ENCODE measurements around the gene BCAP29.
"Not testable (repeated sequence)": the region's sequence is repeated elsewhere in the genome, so short reads cannot be mapped to it uniquely, and the experiment has no call there.

Gene BCAP29, protein sequence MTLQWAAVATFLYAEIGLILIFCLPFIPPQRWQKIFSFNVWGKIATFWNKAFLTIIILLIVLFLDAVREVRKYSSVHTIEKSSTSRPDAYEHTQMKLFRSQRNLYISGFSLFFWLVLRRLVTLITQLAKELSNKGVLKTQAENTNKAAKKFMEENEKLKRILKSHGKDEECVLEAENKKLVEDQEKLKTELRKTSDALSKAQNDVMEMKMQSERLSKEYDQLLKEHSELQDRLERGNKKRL

DNA sequence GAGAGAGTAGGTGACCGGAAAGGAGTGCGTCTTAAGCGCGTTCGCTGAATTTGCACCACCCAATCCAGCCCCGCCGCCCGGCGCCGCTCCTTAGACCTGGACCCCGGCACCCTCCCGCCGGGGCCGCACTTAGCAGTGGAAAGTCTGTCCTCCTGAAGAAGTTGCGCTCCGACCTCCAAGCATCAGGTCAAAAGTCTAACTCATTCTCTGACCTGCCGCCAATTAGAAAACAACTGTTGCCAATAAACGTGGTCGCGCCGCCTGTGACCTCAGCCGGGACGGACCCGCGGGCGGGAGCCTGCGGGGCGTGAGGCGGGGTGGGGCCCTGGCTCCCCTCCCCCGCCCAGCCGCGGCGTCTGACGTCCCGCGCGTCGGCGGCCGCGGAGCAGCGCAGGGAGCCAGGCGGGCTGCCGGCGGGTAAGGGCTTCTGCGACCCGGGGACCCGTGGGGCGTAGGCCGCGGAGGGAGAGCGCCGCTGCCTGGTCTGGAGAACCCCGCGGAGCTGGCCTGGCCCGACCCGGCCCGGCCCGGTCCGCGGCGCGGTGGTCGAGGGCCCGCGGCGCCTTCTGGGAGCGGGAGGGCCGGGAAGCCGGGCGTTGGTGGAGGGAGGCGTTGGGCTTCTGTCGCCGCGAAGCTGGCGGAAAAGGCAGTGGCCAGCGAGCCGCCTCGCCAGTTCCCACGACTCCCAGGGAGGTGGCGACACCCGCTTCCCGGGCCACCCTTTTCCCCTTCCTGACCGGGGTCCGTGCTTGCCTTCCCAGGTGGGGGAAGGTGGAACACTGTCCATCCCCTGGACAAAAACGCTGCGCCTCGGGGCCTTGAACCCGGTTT is at the start of gene BCAP29:
Gene BCAP29, plus strand, starts transcription at position 362 of the 831 bp plus-strand sequence. CDS start 527 bp downstream, outside the sequence.
- H3K27ac ChIP-seq (ENCODE audit: low read depth, low read length), result peak within 1 kb of the TSS; percentile 89

DNA sequence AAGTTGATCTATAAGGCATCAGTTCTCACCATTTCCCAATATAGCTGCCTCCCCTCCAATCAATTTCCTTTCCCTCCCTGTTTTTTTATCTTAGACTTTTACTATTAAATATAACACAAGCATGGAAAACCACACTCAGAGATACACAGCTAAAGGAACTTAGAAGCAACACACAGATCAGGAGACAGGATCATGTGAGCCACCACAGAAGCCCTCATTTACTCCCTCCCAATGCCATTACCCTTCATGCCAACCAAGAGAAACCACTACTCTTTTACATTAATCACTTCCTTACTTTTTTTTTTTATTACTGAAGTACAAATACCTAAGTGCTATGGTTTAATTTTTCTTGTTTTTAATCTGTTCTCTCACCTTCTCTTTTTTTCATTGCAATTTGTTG is 49.3 kb upstream of the BCAP29 start:
- peaks cover 9% of the 10 kb centered on the region; the same call in 1 of the 2 replicates for H3K4me1 ChIP-seq (ENCODE audit: control insufficient read depth, insufficient read depth, low read length)
- no peak overlapping the region for H3K4me3 ChIP-seq (ENCODE audit: low read depth, low read length)
- no peaks in the 10 kb centered on the region for H3K27me3 ChIP-seq (ENCODE audit: control insufficient read depth, insufficient read depth, low read length)
- no peaks in the 10 kb centered on the region for H3K9me3 ChIP-seq (ENCODE audit: control insufficient read depth, insufficient read depth, low read length)
- no peak overlapping the region for H3K9ac ChIP-seq (ENCODE audit: low read depth, low read length)
- no peak overlapping the region for H3K27ac ChIP-seq (ENCODE audit: low read depth, low read length)
- peaks cover 13% of the 10 kb centered on the region for H3K36me3 ChIP-seq (ENCODE audit: control insufficient read depth, insufficient read depth, low read length)

More for the DNA sequence above, at the start of gene BCAP29:
- Histone ChIP-seq H3K9me3 (ENCODE audit: control insufficient read depth, insufficient read depth, low read length) (no peaks in the 10 kb centered on the region), H3K36me3 (ENCODE audit: control insufficient read depth, insufficient read depth, low read length) (peaks cover 23% of the 10 kb centered on the region), H3K27me3 (ENCODE audit: control insufficient read depth, insufficient read depth, low read length) (no peaks in the 10 kb centered on the region; the same call in 1 of the 2 replicates), H3K4me1 (ENCODE audit: control insufficient read depth, insufficient read depth, low read length) (0 out of 2 replicates have a peak, but pooled peaks cover 3% of the 10 kb centered on the region), H3K9ac (ENCODE audit: low read depth, low read length) (peak within 1 kb of the TSS; percentile 87), H3K4me3 (ENCODE audit: low read depth, low read length) (peak within 1 kb of the TSS; percentile 100)

DNA sequence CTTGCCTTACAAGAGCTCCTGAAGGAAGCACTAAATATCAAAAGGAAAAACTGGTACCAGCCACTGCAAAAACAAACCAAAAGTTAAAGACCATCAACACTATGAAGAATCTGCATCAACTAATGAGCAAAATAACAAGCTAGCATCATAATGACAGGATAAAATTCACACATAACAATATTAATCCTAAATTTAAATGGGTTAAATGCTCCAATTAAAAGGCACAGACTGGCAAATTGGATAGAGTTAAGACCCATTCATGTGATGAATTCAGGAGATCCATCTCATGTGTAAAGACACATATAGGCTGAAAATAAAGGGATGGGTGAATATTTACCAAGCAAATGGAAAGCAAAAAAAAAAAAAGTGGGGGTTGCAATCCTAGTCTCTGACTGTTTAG is 45.9 kb upstream of the BCAP29 start:
- H3K27ac ChIP-seq (ENCODE audit: low read depth, low read length), result no peak overlapping the region
- H3K4me3 ChIP-seq (ENCODE audit: low read depth, low read length), result no peak overlapping the region
- no peak overlapping the region for H3K9ac ChIP-seq (ENCODE audit: low read depth, low read length)
- H3K36me3 ChIP-seq (ENCODE audit: control insufficient read depth, insufficient read depth, low read length), result 0 out of 2 replicates have a peak, but pooled peaks cover under 1% of the 10 kb centered on the region
- peaks cover 12% of the 10 kb centered on the region for H3K4me1 ChIP-seq (ENCODE audit: control insufficient read depth, insufficient read depth, low read length)
- no peaks in the 10 kb centered on the region for H3K27me3 ChIP-seq (ENCODE audit: control insufficient read depth, insufficient read depth, low read length)
- H3K9me3 ChIP-seq (ENCODE audit: control insufficient read depth, insufficient read depth, low read length), result no peaks in the 10 kb centered on the region

DNA sequence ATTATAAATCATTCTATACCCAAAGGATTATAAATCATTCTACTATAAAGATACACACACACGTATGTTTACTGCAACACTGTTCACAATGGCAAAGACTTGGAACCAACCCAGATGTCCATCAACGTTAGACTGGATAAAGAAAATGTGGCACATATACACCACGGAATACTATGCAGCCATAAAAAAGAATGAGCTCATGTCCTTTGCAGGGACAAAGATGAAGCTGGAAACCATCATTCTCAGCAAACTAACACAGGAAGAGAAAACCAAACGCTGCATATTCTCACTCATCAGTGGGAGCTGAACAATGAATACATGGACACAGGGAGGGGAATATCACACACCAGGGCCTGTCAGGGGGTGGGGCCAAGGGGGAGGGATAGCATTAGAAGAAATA is 42.8 kb upstream of the BCAP29 start:
- H3K9ac ChIP-seq (ENCODE audit: low read depth, low read length); H3K36me3 ChIP-seq (ENCODE audit: control insufficient read depth, insufficient read depth, low read length); H3K27me3 ChIP-seq (ENCODE audit: control insufficient read depth, insufficient read depth, low read length); H3K27ac ChIP-seq (ENCODE audit: low read depth, low read length); H3K9me3 ChIP-seq (ENCODE audit: control insufficient read depth, insufficient read depth, low read length); H3K4me3 ChIP-seq (ENCODE audit: low read depth, low read length): not testable (repeated sequence)
- peaks cover 11% of the 10 kb centered on the region for H3K4me1 ChIP-seq (ENCODE audit: control insufficient read depth, insufficient read depth, low read length)

DNA sequence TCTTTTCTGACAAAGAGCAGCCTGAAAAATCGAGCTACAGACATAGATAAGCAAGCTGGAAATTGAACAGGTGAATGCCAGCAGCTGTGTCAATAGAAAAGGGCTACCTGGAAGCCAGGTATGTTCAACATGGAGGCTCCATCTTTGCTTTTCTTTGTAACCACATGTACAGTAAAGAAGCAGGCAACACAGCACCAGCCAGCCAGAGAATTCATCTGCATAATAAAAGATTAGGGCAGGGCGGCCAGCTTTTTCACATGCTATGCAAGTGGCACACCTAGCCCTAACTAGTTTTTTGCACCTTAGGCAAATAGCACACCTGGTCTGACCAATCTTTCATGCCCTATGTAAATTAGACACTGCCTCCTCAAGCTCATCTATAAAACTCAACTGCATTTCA is 42.0 kb upstream of the BCAP29 start:
- 0 out of 2 replicates have a peak, but pooled peaks cover 9% of the 10 kb centered on the region for H3K36me3 ChIP-seq (ENCODE audit: control insufficient read depth, insufficient read depth, low read length)
- H3K9me3 ChIP-seq (ENCODE audit: control insufficient read depth, insufficient read depth, low read length), result no peaks in the 10 kb centered on the region
- no peak overlapping the region for H3K27ac ChIP-seq (ENCODE audit: low read depth, low read length)
- H3K4me3 ChIP-seq (ENCODE audit: low read depth, low read length), result no peak overlapping the region
- no peak overlapping the region for H3K9ac ChIP-seq (ENCODE audit: low read depth, low read length)
- peaks cover 11% of the 10 kb centered on the region for H3K4me1 ChIP-seq (ENCODE audit: control insufficient read depth, insufficient read depth, low read length)
- H3K27me3 ChIP-seq (ENCODE audit: control insufficient read depth, insufficient read depth, low read length), result no peaks in the 10 kb centered on the region

DNA sequence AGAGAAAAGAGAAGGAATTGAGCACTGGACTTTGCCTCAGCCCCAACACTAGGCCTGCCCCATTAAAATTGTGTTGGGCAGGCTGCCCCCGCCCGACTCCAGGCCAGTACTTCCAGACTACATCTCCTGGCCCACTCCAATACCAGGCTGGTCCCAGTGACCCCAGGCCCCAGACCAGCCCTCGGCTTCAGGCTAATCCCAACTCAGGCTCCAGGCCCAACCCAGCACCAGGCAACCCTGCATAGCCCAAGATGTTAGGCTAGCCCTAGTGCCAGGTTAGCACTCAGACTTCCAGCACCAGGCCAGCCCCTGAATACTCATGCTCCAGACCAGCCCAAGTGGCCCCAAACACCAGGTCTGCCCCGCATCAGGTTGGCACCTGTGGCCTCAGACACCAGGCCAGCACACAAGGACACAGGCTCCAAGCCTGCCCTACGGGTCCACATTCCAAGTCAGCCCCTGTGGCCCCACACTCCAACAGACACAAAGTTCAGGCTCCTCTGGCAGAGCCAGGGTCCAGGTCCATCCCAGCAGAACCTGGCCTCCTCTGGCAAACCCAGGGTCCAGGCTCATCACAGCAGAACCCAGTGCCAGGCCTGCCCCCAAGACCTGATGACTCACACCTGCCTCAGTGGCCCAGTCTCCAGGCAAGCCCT is 36.6 kb upstream of the BCAP29 start:
- H3K9me3 ChIP-seq (ENCODE audit: control insufficient read depth, insufficient read depth, low read length), result no peaks in the 10 kb centered on the region
- no peak overlapping the region for H3K27ac ChIP-seq (ENCODE audit: low read depth, low read length)
- no peaks in the 10 kb centered on the region for H3K27me3 ChIP-seq (ENCODE audit: control insufficient read depth, insufficient read depth, low read length)
- H3K36me3 ChIP-seq (ENCODE audit: control insufficient read depth, insufficient read depth, low read length), result peaks cover 37% of the 10 kb centered on the region
- no peak overlapping the region for H3K4me3 ChIP-seq (ENCODE audit: low read depth, low read length)
- no peak overlapping the region for H3K9ac ChIP-seq (ENCODE audit: low read depth, low read length)
- H3K4me1 ChIP-seq (ENCODE audit: control insufficient read depth, insufficient read depth, low read length), result peaks cover 3% of the 10 kb centered on the region

DNA sequence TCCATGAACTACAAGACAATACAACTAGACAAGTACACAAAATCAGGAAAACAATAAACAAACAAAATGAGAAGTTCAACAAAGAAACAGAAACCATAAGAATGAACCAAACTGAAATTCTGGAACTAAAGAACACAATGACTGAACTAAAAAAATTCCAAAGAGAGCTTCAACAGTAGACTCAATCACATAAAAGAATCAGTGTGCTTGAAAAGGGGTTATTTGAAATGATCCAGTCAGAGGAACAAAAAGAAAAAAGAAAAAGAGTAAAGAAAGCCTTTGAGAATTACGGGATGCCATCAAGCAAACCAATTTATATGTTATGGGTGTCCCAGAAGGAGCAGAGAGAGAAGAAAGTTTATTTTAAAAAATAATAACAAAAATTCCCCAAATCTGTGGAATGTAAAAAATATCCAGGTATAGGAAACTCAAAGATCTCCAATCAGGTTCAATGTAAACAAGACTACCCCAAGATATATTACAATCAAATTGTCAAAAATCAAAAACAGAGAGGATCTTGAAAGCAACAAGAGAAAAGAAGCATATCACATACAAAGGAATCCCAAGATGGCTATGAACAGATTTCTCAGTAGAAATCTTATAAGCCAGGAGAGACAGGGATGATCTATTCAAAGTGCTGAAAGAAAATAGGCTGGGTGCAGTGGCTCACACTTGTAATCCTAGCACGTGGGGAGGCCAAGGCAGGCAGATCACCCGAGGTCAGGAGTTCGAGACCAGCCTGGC is 35.0 kb upstream of the BCAP29 start:
- H3K27ac ChIP-seq (ENCODE audit: low read depth, low read length), result no peak overlapping the region
- no peaks in the 10 kb centered on the region for H3K9me3 ChIP-seq (ENCODE audit: control insufficient read depth, insufficient read depth, low read length)
- no peaks in the 10 kb centered on the region for H3K4me1 ChIP-seq (ENCODE audit: control insufficient read depth, insufficient read depth, low read length)
- H3K4me3 ChIP-seq (ENCODE audit: low read depth, low read length), result no peak overlapping the region
- H3K36me3 ChIP-seq (ENCODE audit: control insufficient read depth, insufficient read depth, low read length), result peaks cover 28% of the 10 kb centered on the region
- no peak overlapping the region for H3K9ac ChIP-seq (ENCODE audit: low read depth, low read length)
- no peaks in the 10 kb centered on the region for H3K27me3 ChIP-seq (ENCODE audit: control insufficient read depth, insufficient read depth, low read length)

DNA sequence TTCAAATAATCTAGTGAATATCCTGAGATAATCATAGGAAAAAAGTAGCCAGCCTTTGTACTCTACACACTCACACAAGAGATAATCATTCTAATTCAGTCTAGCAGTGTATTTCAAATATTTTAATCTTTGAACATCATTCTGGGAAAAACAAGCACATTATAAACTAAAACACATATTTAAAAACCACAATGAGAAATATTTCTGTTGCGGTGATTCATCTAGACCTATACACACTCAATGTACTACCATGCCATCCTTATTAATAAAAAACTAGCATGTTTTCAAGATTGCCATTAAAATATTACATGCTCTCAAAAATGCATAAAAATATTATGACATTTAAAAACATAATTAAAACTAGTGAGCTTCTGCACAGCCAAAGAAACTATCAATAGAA is 28.1 kb upstream of the BCAP29 start:
- no peak overlapping the region for H3K27ac ChIP-seq (ENCODE audit: low read depth, low read length)
- no peak overlapping the region for H3K4me3 ChIP-seq (ENCODE audit: low read depth, low read length)
- peaks cover 52% of the 10 kb centered on the region for H3K36me3 ChIP-seq (ENCODE audit: control insufficient read depth, insufficient read depth, low read length)
- no peaks in the 10 kb centered on the region for H3K9me3 ChIP-seq (ENCODE audit: control insufficient read depth, insufficient read depth, low read length)
- no peak overlapping the region for H3K9ac ChIP-seq (ENCODE audit: low read depth, low read length)
- no peaks in the 10 kb centered on the region for H3K27me3 ChIP-seq (ENCODE audit: control insufficient read depth, insufficient read depth, low read length)
- H3K4me1 ChIP-seq (ENCODE audit: control insufficient read depth, insufficient read depth, low read length), result no peaks in the 10 kb centered on the region

DNA sequence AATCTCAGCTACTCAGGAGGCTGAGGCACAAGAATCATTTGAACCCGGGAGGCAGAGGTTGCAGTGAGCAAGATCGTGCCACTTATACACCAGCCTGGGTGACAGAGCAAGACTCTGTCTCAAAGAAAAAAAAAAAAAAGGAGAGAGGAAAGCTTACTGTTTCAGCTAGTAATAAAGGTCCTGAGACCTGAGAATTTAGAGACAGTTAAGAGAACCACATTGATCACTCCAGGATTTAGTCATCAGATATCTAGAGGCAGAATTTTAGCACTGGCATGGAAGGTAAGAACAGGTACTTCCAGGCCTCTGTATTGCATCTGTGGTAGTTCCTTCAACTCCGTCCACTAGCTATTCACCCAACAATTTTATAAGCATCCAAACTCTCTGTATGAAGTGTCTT is 24.2 kb upstream of the BCAP29 start:
- no peaks in the 10 kb centered on the region for H3K9me3 ChIP-seq (ENCODE audit: control insufficient read depth, insufficient read depth, low read length)
- no peaks in the 10 kb centered on the region for H3K27me3 ChIP-seq (ENCODE audit: control insufficient read depth, insufficient read depth, low read length)
- H3K4me3 ChIP-seq (ENCODE audit: low read depth, low read length), result no peak overlapping the region
- no peak overlapping the region for H3K9ac ChIP-seq (ENCODE audit: low read depth, low read length)
- peaks cover 50% of the 10 kb centered on the region for H3K36me3 ChIP-seq (ENCODE audit: control insufficient read depth, insufficient read depth, low read length)
- no peak overlapping the region for H3K27ac ChIP-seq (ENCODE audit: low read depth, low read length)
- no peaks in the 10 kb centered on the region for H3K4me1 ChIP-seq (ENCODE audit: control insufficient read depth, insufficient read depth, low read length)

DNA sequence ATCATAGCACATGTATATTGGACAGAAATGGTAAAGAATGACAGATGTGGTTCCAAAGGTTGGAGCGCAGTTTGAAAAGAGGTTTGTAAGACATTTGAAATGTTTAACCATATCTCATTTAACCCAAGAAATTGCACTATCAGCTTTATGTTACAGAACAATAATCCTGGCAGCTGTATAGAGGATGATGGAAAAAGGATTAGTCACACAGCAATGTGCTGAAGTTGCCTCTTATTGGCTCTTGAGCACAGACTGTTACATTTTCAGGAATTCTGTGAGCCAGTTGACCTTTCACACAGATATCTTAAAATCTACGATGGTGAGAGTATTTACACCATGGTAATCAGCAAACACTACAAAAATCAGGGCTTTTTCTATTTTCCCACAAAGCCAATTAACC is 20.2 kb upstream of the BCAP29 start:
- H3K9me3 ChIP-seq (ENCODE audit: control insufficient read depth, insufficient read depth, low read length), result no peaks in the 10 kb centered on the region
- H3K27me3 ChIP-seq (ENCODE audit: control insufficient read depth, insufficient read depth, low read length), result no peaks in the 10 kb centered on the region
- H3K4me1 ChIP-seq (ENCODE audit: control insufficient read depth, insufficient read depth, low read length), result peaks cover 11% of the 10 kb centered on the region; the same call in 1 of the 2 replicates
- H3K36me3 ChIP-seq (ENCODE audit: control insufficient read depth, insufficient read depth, low read length), result peaks cover 26% of the 10 kb centered on the region
- no peak overlapping the region for H3K4me3 ChIP-seq (ENCODE audit: low read depth, low read length)
- H3K9ac ChIP-seq (ENCODE audit: low read depth, low read length), result no peak overlapping the region
- no peak overlapping the region for H3K27ac ChIP-seq (ENCODE audit: low read depth, low read length)

Measured in HUES48 (cell line).